AG09319 (cell line): ENCODE data around the gene POLR1G.

Source experiments
- DNase-seq: peaks from one replicate; pipeline ENCODE4 v3.0.0-alpha.2; 2010; ENCODE audit warnings: low read depth; ENCODE audit errors: extremely low read depth
- CTCF ChIP-seq: IDR thresholded peaks from 2 replicates; pipeline ENCODE4 v1.5.1; 2011; ENCODE audit warnings: low read depth, mild to moderate bottlenecking, inconsistent platforms, low read length, moderate library complexity

POLR1G gene

GRCh38 chr19:45380107-45380506, 26.3 kb upstream of the POLR1G start:
- no peak for TF ChIP-seq CTCF
- no peak for DNase-seq

DNA sequence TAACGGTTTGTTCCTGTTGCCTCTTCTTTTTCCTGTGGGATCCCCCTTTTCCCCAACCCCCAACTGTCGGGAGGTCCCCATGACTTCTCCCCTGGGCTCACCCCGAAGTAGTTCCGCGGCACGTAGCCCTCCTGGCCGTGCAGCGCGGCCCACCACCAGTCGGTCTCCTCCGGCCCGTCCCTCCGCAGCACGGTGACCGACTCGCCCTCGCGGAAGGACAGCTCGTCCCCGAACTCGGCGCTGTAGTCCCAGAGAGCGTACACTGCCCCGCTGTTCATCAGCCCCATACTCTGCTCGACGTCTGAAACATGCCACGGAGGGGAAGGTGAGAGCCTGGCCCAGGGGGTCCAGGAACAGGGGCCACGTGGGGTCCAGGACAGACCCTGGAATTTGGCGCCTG, 24.0 kb upstream of the POLR1G start:
- DNase-seq = no peak
- TF ChIP-seq CTCF = no peak

DNA sequence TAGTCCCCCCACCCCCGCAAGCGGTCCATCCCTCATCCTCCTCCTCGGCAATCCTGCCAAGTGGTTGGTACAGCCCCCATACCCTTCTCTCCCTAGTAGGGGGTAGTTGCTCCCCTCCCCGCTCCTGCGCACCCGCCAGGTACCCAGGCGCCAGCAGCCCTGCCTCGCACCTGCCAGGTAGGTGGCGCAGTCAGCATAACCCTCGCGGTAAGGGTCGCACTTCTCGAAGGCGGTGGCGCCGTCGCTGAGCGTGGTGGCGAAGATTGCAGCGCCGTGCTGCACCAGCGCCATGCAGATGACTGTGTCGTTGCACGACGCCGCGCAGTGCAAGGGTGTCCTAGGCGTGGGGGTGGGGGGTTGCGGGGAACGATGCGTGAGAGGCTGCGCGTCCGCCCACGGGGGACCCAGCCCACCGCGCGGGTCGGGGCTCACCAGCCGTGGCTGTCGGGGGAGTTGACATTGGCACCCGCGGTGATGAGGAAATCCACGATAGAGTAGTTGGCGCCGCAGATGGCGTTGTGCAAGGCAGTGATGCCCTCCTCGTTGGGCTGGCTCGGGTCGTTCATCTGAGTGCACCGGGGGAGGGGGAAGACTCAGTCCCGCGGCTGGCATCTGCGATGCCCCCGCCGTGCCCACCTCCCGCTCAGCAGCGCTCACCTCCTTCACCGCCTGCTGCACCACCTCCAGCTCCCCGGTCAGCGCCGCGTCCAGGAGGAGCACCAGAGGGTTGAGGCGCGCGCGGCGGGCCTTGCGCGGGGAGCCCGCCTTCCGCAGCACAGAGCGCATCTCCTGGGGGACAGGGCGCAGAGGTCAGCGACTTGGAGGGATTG, 20.8 kb upstream of the POLR1G start:
- no peak for DNase-seq
- TF ChIP-seq CTCF = no peak

DNA sequence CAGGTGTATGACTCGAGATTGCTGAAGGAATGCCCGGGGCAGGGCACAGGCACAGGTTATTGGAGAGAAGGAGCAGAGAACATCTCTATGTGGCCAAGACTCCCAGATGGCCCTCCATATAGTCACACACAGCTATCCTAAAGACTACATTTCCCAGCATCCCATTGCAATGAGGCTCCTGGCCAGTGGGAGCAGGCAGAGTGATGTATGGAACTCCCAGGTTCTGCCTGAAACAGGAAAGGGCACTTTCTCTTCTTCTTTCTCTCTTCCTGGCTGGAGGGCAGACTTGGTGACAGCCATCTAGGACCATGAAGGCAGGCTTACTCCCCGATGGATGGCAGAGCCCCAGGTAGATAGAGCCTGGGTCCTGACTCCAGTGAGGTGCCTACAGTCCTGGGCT, 15.1 kb upstream of the POLR1G start:
- DNase-seq = no peak
- no peak for TF ChIP-seq CTCF

GRCh38 chr19:45391871-45392665, 14.4 kb upstream of the POLR1G start:
- DNase-seq = no peak
- TF ChIP-seq CTCF = no peak

DNA sequence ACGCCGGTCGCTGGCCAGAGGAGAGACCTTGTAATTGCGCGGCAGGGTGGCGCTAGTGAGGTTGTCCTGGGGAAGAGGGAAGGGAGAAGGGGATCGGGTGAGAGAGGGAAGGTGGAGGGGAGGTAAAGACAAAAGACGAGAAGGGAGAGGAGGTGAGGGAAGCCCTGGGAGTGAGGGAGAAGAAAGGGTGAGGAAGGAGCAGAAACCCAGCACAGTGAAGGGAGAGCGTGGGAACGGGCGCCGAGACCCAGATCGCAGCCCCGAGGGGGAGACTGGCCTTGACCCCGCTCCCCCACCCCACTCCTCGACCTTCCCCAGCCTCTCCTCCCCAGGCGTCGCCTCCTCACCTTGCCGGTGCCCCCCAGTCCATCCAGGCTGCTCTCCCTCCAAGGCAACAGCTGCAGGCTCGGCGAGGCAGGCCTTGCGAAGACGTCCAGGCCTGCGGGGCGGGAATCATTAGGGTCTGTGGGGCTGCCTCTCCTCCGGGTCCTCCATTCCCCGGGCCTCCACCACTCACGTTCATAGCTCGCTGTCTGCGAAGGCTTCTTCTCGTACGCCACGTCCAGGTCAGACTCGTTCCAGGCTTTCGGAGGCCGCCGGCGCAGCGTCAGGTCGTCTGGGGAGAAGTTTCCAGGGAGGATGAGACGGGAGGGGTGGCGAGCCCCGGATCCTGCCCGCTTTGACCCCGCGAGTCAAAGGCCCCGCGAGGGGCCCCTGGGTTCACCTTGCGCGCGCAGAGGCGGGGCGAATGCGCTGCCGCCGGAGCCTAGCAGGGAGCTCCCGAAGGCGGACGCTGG, 10.4 kb upstream of the POLR1G start:
- no peak for TF ChIP-seq CTCF
- DNase-seq = no peak

DNA sequence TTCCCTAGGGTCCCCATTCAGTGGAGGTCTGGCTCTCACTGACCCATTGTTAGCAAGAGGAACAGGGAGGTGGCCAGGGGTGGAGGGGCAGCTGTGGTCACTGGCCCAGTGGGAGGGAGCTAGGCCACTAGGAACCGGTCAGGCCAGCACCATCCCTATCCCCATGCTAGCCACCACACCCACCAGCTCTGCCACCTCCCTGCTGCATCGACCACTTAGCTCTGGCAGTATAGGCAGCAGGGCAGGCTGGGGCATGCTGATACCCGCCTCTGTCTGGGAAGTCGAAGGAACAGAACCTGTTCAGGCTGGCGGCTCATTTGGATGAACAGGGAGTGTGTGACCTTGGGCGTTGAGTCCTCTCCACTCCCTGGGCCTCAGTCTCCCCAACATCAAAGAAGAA, 6.3 kb upstream of the POLR1G start:
- no peak for DNase-seq
- TF ChIP-seq CTCF = no peak
